CD4-positive, alpha-beta T cell treated with Interleukin-1 beta for 1 hour (primary cell): ENCODE results near the gene VSX2.

Source experiments
- DNase-seq, 2 donors: peaks; one replicate each; pipeline ENCODE4 v3.0.0-alpha.2; 2020 to 2022

Gene VSX2

DNA sequence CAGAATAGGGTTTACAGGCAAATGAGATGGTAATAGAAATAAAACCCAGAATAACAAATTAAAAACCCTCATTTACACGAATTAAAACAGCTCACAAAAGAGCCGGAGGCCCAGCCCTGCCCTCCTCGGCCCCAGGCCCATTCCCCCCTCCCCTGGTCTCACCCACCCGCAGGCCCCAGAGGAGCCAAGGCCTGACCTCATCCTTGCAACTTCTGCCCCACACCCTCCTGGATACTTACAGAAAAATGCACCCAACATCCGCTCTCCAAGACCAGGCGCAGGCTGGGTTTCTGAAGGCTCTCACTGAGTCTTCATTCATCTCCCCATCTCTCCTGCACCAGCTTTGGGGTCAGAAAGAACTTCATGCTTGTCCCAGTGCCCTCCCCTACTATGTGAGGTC, 16.2 kb upstream of the VSX2 start:
- DNase-seq, result no peak

- DNase-seq, result no peak
These were observed 7.5 kb upstream of the VSX2 start for GRCh38 chr14:74231784-74232183.

- no peak for DNase-seq
These were observed 4.2 kb upstream of the VSX2 start for GRCh38 chr14:74235017-74235416.

DNA sequence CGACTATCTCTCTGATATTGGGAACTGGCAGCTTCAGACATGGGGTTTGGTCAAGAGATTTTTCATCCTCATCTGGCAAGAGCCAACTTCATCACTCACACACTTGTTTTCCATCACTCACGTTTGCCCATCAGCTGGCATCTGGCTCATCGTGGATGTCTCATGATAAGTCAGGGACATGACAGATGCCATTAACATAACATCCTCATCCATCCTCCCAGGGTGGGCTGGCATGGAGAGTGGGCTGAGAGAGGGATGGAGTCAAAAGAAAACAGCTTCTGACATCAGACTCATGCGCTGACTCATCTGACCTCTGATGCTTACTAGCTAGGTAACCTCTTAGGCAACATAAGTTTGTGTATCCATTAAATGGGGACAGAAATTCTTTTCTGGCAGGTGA, 1.8 kb upstream of the VSX2 start:
- no peak for DNase-seq

GRCh38 chr14:74239848-74240793, 872 bp downstream of the VSX2 start:
- DNase-seq, result no peak

- DNase-seq, result no peak
These were observed 1.8 kb downstream of the VSX2 start for GRCh38 chr14:74240794-74241651.

- no peak for DNase-seq
These were observed 2.4 kb downstream of the VSX2 start for GRCh38 chr14:74241652-74242017.

GRCh38 chr14:74242021-74242779, 3.0 kb downstream of the VSX2 start:
- DNase-seq, result no peak

DNA sequence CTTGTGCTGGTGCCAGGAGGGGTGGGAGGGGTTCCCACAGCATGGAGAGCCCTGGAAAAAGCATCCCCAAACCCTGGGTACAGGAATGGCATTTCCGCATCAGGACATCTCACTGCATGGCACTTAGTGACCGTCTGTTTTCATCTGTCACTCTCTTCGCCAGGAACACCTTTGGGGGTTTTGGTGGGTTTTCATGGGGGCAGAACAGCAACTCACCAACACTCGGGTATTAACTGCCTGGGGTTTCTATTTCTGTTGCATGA, 3.5 kb downstream of the VSX2 start:
- DNase-seq, result no peak

DNA sequence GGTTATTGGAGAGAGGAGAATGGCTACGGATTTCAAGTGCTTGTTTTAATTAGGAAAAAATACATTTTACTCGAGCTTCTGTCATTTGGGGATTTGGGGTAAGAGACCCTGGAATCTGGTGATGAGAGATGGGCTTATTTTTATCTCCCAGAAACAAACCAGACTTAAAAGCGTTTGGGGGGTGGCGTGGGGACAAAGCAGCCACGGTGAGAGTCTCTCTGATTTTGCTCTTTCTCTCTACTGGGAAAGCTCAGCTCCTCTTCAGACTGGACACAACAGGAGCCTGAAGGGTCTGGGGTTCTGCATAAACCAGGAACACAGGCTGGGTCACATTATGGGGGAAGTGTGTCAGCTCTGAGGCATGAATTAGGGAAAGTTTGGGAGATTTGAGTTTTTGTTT, 3.8 kb downstream of the VSX2 start:
- no peak for DNase-seq

- DNase-seq, result no peak
These were observed 4.9 kb downstream of the VSX2 start for GRCh38 chr14:74244115-74244514.

DNA sequence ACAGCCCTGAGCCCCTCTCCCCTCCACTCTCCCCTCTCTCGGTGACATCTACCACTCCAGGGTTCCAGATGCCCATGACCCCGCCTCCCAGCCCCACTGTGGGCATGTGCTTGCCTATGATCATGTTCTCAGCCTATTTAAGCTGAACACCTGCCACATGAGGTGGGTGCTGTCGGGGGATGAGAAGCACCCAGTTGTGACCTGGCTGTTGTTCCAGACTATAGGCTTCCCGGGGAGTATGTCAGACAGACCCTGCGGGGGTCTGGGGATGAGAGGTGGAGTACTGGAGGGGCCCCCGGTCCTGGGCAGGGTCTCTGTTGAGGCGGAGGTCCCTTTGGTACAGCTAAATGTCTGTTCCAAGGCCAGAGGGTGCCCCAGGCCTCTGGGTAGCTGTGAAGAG, 6.0 kb downstream of the VSX2 start:
- DNase-seq, result no peak

DNA sequence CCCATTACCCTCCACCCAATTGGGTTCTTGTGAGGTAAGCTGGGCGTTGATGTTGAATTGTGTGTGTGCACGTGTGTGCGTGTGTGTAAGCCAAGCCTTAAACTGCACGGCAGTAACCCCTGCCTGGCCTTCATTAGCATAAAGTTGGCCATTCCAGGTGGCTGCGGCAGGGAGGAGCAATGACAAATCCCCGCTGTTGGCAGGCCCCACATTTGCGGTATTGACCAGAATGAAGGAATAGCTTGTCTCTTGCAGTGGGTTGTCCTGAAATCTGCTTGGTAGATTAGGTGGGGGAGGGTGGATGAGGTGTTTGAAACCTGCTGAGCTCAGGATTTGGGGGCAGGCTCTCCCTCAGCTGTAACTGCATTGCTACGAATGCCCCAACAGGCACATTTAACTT, 7.3 kb downstream of the VSX2 start:
- no peak for DNase-seq

- no peak for DNase-seq
These were observed 8.8 kb downstream of the VSX2 start for GRCh38 chr14:74248017-74248416.

GRCh38 chr14:74249433-74250375, 10.5 kb downstream of the VSX2 start:
- no peak for DNase-seq

DNA sequence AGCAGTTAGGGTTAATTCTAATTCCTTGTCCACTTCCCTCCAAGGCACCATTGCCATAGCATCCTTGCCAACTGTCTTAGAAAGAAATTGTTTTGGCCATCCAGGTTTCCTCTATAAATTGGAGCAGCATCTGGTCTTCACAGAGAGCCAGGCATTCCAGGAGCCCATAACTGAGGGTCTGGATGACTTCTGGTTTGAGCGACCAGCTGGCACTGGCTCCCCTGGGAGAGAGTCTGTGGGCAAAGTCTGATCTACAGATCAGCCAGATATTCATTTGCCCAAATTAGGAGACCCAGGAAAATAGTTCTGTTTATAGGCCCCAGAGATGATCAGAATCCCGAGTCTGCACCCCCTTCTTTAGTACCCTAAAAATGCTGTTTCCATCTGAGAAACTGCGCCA, 16.0 kb downstream of the VSX2 start:
- no peak for DNase-seq

- DNase-seq, result peak; percentile 56 to 67
These were observed 18.1 kb downstream of the VSX2 start for GRCh38 chr14:74257078-74257940.

- DNase-seq, result no peak
These were observed 18.9 kb downstream of the VSX2 start for GRCh38 chr14:74257941-74258763.

- no peak for DNase-seq
These were observed 19.5 kb downstream of the VSX2 start for GRCh38 chr14:74258764-74259035.

- DNase-seq, result no peak
These were observed 20.3 kb downstream of the VSX2 start for GRCh38 chr14:74259513-74259912.
